ENCODE results near the gene TLR6. TPM values are rescaled to one million over a fixed set of nuclear protein-coding genes. Genes with fewer than 3 reads are reported as not detected.
A peak's percentile ranks its signal among the peaks of the same experiment; 100 is the strongest.

TLR6 gene
- total and polyA plus RNA-seq, 11 donors: 0.15 to 9.8 (median 1.2) TPM

GRCh38 chr4:38904090-38904666 is 47.6 kb upstream of the TLR6 start:
- TF ChIP-seq POLR2A (IDR thresholded peaks at IDR 0.05): no peak
- no peak for TF ChIP-seq CTCF (IDR thresholded peaks at IDR 0.05)
- intact Hi-C loops (cut with DNase I): loop anchor here in 7 of 10 donors (2.0 to 10.0 kb wide), 5 partner anchors 228 to 543 kb away; no protein-coding TSS in a partner anchor
- DNase-seq (no peak), ATAC-seq (no peak)
- H3K9me3 ChIP-seq: no peaks in the 10 kb centered on the region
- H3K4me1 ChIP-seq: peaks cover 0 to 20% (median 1%) of the 10 kb centered on the region in 12 donors
- H3K4me3 ChIP-seq: no peak overlapping the region
- whole genome bisulfite sequencing, 4 donors: 82 to 85% (median 83%) methylated on average over 10 of the region's 10 CpGs
- peaks cover 0 to 70% (median 45%) of the 10 kb centered on the region in 9 donors for H3K36me3 ChIP-seq
- H3K27ac ChIP-seq: no peak overlapping the region
- no peaks in the 10 kb centered on the region for H3K27me3 ChIP-seq

- peaks cover 0 to 65% (median 35%) of the 10 kb centered on the region in 9 donors for H3K36me3 ChIP-seq
- peaks cover 0 to 20% (median 1%) of the 10 kb centered on the region in 12 donors for H3K4me1 ChIP-seq
- H3K27ac ChIP-seq: no peak overlapping the region
- ATAC-seq: peak in 2 of 4 donors; percentile 65 to 69
- H3K9me3 ChIP-seq: peaks cover 0 to 6% (median 0%) of the 10 kb centered on the region in 12 donors
- intact Hi-C loops (cut with DNase I): loop anchor here in 8 of 10 donors (1.0 to 10.0 kb wide), 7 partner anchors 230 to 545 kb away; partner anchors contain the start of gene WDR19 (in 1 of the 8)
- TF ChIP-seq CTCF (IDR thresholded peaks at IDR 0.05): peak in 11 of 12 donors; percentile 11 to 56 (median 38)
- TF ChIP-seq POLR2A (IDR thresholded peaks at IDR 0.05): no peak
- no peak for DNase-seq
- no peak overlapping the region for H3K4me3 ChIP-seq
- H3K27me3 ChIP-seq: no peaks in the 10 kb centered on the region
Measured at GRCh38 chr4:38902695-38903094, 46.1 kb upstream of the TLR6 start.

GRCh38 chr4:38902221-38902620 is 45.6 kb upstream of the TLR6 start:
- Histone ChIP-seq H3K27ac (no peak overlapping the region), H3K36me3 (peaks cover 0 to 65% (median 34%) of the 10 kb centered on the region in 9 donors), H3K4me1 (peaks cover 0 to 20% (median 1%) of the 10 kb centered on the region in 12 donors), H3K27me3 (no peaks in the 10 kb centered on the region), H3K4me3 (no peak overlapping the region), H3K9me3 (peaks cover 0 to 6% (median 0%) of the 10 kb centered on the region in 12 donors)
- no peak for DNase-seq
- TF ChIP-seq CTCF (IDR thresholded peaks at IDR 0.05) (no peak), POLR2A (IDR thresholded peaks at IDR 0.05) (no peak)
- 89 to 94% (median 92%) methylated on average over 5 of the region's 5 CpGs for WGBS, 4 donors
- ATAC-seq: no peak
- intact Hi-C loops (cut with DNase I): loop anchor here in 7 of 10 donors (2.0 to 10.0 kb wide), 6 partner anchors 230 to 545 kb away; partner anchors contain the start of gene WDR19 (in 1 of the 7)

- ATAC-seq (no peak), DNase-seq (no peak)
- Histone ChIP-seq H3K9me3 (peaks cover 0 to 6% (median 0%) of the 10 kb centered on the region in 12 donors), H3K27ac (no peak overlapping the region), H3K36me3 (peaks cover 0 to 72% (median 41%) of the 10 kb centered on the region in 9 donors), H3K4me1 (peaks cover 0 to 6% (median 0%) of the 10 kb centered on the region in 12 donors), H3K4me3 (no peak overlapping the region), H3K27me3 (no peaks in the 10 kb centered on the region)
- intact Hi-C loops (cut with DNase I): no loop called here
- 92 to 98% (median 95%) methylated on average over 7 of the region's 7 CpGs for WGBS, 4 donors
- TF ChIP-seq POLR2A (IDR thresholded peaks at IDR 0.05) (no peak), CTCF (IDR thresholded peaks at IDR 0.05) (no peak)
Measured at GRCh38 chr4:38898245-38898644, 41.6 kb upstream of the TLR6 start.

Measured in heart left ventricle (tissue), 16 donors.